Heart right ventricle (tissue), 16 donors: ENCODE data around the gene ARHGAP32. TPM values are rescaled to one million over a fixed set of nuclear protein-coding genes. Genes with fewer than 3 reads are reported as not detected.
A peak's percentile ranks its signal among the peaks of the same experiment; 100 is the strongest.

Experiments
- ATAC-seq, 8 donors: fragments of 200-7000 bp; cut with Tn5 transposase; one replicate each; pipeline ENCODE4 v1.9.1; 2020; ENCODE audit warnings: mild to moderate bottlenecking in 8 of 8, moderate library complexity in 8 of 8, moderate number of reproducible peaks in 1 of 8
- DNase-seq, 2 donors: peaks; one replicate each; pipeline ENCODE4 v3.0.0-alpha.2; 2020
- H3K27ac ChIP-seq, 10 donors: fragments of 200-600 bp; sonication (generic) in 2 of 10; one replicate each; pipeline versions ENCODE4 v1.5.0 to v1.8.0; 2020 to 2022; ENCODE audit warnings: mild to moderate bottlenecking in 3 of 10
- H3K27me3 ChIP-seq, 7 donors: fragments of 200-600 bp; one replicate each; pipeline ENCODE4 v1.8.0; 2021 to 2022; ENCODE audit warnings: mild to moderate bottlenecking in 2 of 7
- H3K36me3 ChIP-seq, 9 donors: fragments of 200-600 bp; sonication (generic) in 1 of 9; one replicate each; pipeline versions ENCODE4 v1.5.0 to v1.8.0; 2020 to 2022; ENCODE audit warnings: mild to moderate bottlenecking in 2 of 9
- H3K4me1 ChIP-seq, 9 donors: fragments of 200-600 bp; sonication (generic) in 1 of 9; one replicate each; pipeline versions ENCODE4 v1.5.0 to v1.8.0; 2020 to 2022; ENCODE audit warnings: mild to moderate bottlenecking in 4 of 9
- H3K4me3 ChIP-seq, 10 donors: fragments of 200-600 bp; sonication (generic) in 2 of 10; one replicate each; pipeline versions ENCODE4 v1.5.0 to v1.8.0; 2020 to 2022; ENCODE audit warnings: mild to moderate bottlenecking in 7 of 10, moderate library complexity in 2 of 10
- H3K9me3 ChIP-seq, 11 donors: fragments of 200-600 bp in 10 of 11; sonication (generic) in 2 of 11; one replicate each; pipeline versions ENCODE4 v1.5.0 to v1.8.0; 2013 to 2022; ENCODE audit warnings: mild to moderate bottlenecking in 2 of 11, control low read depth in 1 of 11, moderate library complexity in 1 of 11
- CTCF ChIP-seq, 9 donors: fragments of 200-600 bp; sonication (generic) in 2 of 9; IDR thresholded peaks; one replicate each; pipeline versions ENCODE4 v1.5.0 to v1.8.0; 2021 to 2022; ENCODE audit warnings: antibody characterized with exemption in 9 of 9, mild to moderate bottlenecking in 5 of 9, moderate library complexity in 1 of 9
- WGBS, 2 donors: extraction: QIAGEN DNeasy Blood & Tissue Kit; methylation state at CpG; one replicate each; pipeline ENCODE4 v1.1.7; 2013; ENCODE audit warnings: inconsistent platforms in 1 of 2; 5-methylcytosine and 5-hydroxymethylcytosine counted together
- intact Hi-C, 10 donors: fragments of 100-400 bp; cut with DNase I; formaldehyde crosslinking; loops; one replicate each; pipeline versions ENCODE4 v1.11.1 to v1.14.2; 2022
- polyA plus RNA-seq, 2 donors: library from polyadenylated mRNA; stranded (reverse); fragments of 200-250 nt; gene quantifications; one replicate each; pipeline ENCODE4 v1.2.3, GENCODE V29; 2013
- total RNA-seq, 10 donors: library from RNA; stranded (reverse); fragmentation: NEBNext Ultra II Directional in 3 of 10; extraction: Animal tissue kit (Norgen Biotek cat#: 25700) in 3 of 10; gene quantifications; one replicate each; pipeline versions ENCODE4 v1.2.1 to v1.2.4, GENCODE V29; 2021 to 2023
- donor health status: Arrhythmogenic right ventricular cardiomyopathy.
- donor health status: ischemic (EF 13 %, LVEDD 7.1; RV severe dilation, severe dysfunction).
- donor health status: healthy with polysubstance abuse.
- donor health status: DM: no; HTN: yes; CAD: no.
- donor health status: DM: no; HTN: no; CAD: no.
- donor health status: ischemic (EF 25% LVEDD 6.9; RV normal size, moderate dysfunction).
- donor health status: ischemic (EF 25% LVEDD 5.7; RV mildly dilated, moderate dysfunction).
- donor health status: healthy.
- donor health status: DM: yes; HTN: yes; CAD: no.
- donor health status: Ischemic cardiomyopathy.
- donor health status: ischemic (EF 35%, LVEDD 5.7; RV mildly dilated, moderate dysfunction).
- donor health status: nonischemic (EF 11% LVEDD 7.7; RV severe dilation, severe dysfunction).
- donor health status: DM: yes; HTN: yes; CAD: no.
- donor health status: PGD.
- donor health status: ischemic (EF 29% LVEDD 5.4; RV normal size, mild dysfunction).
- donor health status: nonischemic (EF 23%, LVEDD 6.1; RV moderate dilation, normal function).

Gene ARHGAP32
- total and polyA plus RNA-seq, 12 donors: 1.0 to 8.7 (median 4.4) TPM

DNA sequence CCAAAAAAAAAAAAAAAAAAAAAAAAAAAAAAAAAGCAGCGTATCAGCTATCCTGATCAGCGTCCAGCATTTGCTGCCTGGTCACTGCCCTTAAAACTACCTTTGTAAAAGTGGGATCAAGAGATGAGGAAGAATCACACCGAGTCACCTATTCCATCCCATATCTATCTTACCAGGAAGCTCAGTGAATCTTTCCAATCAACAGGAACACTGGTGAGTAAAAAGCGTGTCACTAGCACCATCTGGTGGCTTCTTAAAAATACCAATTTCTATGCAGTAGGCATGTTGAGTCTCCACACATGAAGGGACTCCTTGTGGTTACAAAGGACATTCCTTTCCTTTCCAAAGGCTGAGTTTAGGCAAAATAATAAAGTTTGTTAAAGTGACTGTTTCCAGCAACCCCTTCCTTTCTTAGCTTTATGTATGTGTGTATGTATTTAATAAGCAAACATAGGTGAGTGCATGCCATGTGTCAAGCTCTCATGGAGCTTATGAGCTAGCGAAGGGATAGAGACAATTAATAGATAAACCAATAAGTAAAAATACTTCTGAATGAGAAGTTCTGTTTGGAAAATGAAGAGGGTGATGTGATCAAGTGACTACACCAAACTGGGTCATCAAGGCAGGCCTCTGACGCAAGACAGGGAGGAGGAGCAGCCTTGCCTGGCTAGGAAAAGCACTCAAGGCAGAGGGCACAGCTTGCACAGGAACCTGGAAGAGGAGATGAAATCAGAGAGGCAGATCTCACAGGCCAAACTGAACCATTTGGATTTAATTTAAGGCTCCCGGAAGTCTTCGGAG, 235.5 kb downstream of the ARHGAP32 start:
- H3K27ac ChIP-seq: no peak overlapping the region
- no peak overlapping the region for H3K4me3 ChIP-seq
- intact Hi-C loops: loop anchor here in 9 of 10 donors (1.0 to 10.0 kb wide), 9 partner anchors 70 to 922 kb away; no protein-coding TSS in a partner anchor
- no peaks in the 10 kb centered on the region for H3K36me3 ChIP-seq
- DNase-seq (peak in 1 of 2 donors; percentile 58), ATAC-seq (peak; percentile 59 to 89 (median 83))
- peak; percentile 43 to 82 (median 75) for TF ChIP-seq CTCF (IDR thresholded peaks at IDR 0.05)
- H3K4me1 ChIP-seq: no peaks in the 10 kb centered on the region
- 51 to 53% methylated on average over 8 of the region's 8 CpGs for WGBS, 2 donors
- no peaks in the 10 kb centered on the region for H3K9me3 ChIP-seq
- peaks cover 0 to 20% (median 6%) of the 10 kb centered on the region in 7 donors for H3K27me3 ChIP-seq

- no peak for ATAC-seq
- H3K27me3 ChIP-seq: peaks cover 0 to 20% (median 6%) of the 10 kb centered on the region in 7 donors
- no peak overlapping the region for H3K27ac ChIP-seq
- intact Hi-C loops: loop anchor here (1.0 to 10.0 kb wide), 9 partner anchors 69 to 921 kb away; no protein-coding TSS in a partner anchor
- no peak for TF ChIP-seq CTCF (IDR thresholded peaks at IDR 0.05)
- DNase-seq: no peak
- no peaks in the 10 kb centered on the region for H3K4me1 ChIP-seq
- no peaks in the 10 kb centered on the region for H3K36me3 ChIP-seq
- WGBS, 2 donors: 69 to 72% methylated on average over 3 of the region's 3 CpGs
- H3K9me3 ChIP-seq: no peaks in the 10 kb centered on the region
- H3K4me3 ChIP-seq: no peak overlapping the region
Measured at GRCh38 chr11:128955636-128956035, 236.5 kb downstream of the ARHGAP32 start.

GRCh38 chr11:128953151-128953550, 239.0 kb downstream of the ARHGAP32 start:
- no peak for TF ChIP-seq CTCF (IDR thresholded peaks at IDR 0.05)
- Histone ChIP-seq H3K27me3 (peaks cover 0 to 13% (median 6%) of the 10 kb centered on the region in 7 donors), H3K4me3 (no peak overlapping the region), H3K4me1 (no peaks in the 10 kb centered on the region), H3K27ac (no peak overlapping the region), H3K9me3 (no peaks in the 10 kb centered on the region), H3K36me3 (no peaks in the 10 kb centered on the region)
- intact Hi-C loops: loop anchor here in 3 of 10 donors (10.0 kb wide), 2 partner anchors 798 to 918 kb away; no protein-coding TSS in a partner anchor
- ATAC-seq: no peak
- no peak for DNase-seq
- 95 to 96% methylated on average over 16 of the region's 16 CpGs for WGBS, 2 donors

DNA sequence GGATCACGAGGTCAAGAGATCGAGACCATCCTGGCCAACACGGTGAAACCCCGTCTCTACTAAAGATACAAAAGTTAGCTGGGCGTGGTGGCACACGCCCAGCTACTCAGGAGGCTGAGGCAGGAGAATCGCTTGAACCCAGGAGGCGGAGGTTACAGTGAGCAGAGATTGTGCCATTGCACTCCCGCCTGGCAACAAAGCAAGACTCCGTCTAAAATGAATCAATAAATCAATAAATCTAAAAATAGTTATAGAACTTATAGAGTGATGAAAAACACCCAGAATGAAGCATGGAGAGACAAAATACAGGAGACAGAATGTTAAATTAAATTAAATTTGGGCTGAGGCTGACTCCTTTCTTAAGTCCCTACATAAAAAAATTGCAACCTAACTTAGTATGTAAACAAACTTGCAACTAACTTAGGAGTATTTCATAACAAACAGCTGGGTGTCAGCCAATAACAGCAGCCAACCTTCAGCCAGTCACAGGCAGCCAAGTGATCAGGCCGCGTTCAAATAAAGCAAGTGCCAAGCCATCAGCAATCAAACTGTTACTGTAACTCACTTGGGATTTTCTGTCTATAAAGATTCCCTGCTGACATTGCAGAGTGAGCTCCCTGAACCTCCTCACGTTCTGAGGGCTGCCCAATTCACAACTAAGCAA, 242.2 kb downstream of the ARHGAP32 start:
- H3K9me3 ChIP-seq: no peaks in the 10 kb centered on the region
- no peak for TF ChIP-seq CTCF (IDR thresholded peaks at IDR 0.05)
- DNase-seq (no peak), ATAC-seq (no peak)
- H3K4me1 ChIP-seq: no peaks in the 10 kb centered on the region
- no peak overlapping the region for H3K4me3 ChIP-seq
- WGBS, 2 donors: 76 to 78% methylated on average over 13 of the region's 13 CpGs
- no peak overlapping the region for H3K27ac ChIP-seq
- no peaks in the 10 kb centered on the region for H3K27me3 ChIP-seq
- H3K36me3 ChIP-seq: no peaks in the 10 kb centered on the region
- intact Hi-C loops: loop anchor here in 3 of 10 donors (2.0 to 10.0 kb wide), 3 partner anchors 63 to 915 kb away; no protein-coding TSS in a partner anchor
